ENCODE data around the gene HMGXB3. TPM values are rescaled to one million over a fixed set of nuclear protein-coding genes. Genes with fewer than 3 reads are reported as not detected.

HMGXB3 gene
- total and polyA plus RNA-seq, 2 of the 13 experiments (the other 11 are each of a cell fraction or from before 2014, with no cell fraction given): 18.8 to 23.8 TPM

DNA sequence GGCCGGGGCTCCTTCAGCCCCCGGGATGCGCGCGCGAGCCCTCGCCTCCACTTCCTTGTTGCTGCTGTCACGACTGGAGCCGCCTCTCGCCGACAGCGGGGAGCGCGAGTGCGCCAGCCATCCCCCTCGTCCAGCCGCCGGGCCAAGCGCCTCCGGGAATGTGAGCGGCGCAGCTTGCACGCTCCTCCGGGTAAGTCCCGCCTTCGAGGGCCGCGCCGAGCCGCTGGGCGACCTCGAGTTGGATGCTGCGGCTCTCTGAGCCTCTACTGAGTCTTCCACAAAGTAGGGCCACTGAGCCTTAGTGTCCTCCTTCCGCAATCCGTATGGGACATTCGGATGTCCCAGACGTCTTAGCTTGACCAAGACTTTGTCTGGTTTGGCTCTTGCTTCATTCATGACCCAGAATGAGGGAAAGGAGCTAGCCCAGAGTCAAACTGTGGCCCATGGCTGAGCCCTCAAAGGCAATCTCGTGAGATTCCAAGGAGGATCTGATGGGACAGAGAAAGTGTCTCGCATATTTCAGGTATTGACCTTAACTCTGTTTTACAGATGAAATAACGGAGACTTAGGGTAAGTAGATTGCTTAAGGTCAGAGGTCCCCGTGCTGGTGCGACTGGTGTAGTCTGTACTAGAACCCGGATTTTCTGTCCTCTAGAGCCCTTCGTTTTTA lies 586 bp downstream of the HMGXB3 start (continued):
- TF ChIP-seq ZNF816 (CRISPR knock-in tag; IDR thresholded peaks at IDR 0.05; ENCODE audit: borderline replicate concordance) (no peak), AHR (CRISPR knock-in tag; IDR thresholded peaks at IDR 0.05) (0 out of 2 replicates have a peak, but pooled peaks have one; percentile 3), CHD2 (IDR thresholded peaks at IDR 0.05; ENCODE audit: low read depth, low read length) (peak; percentile 76), CCAR2 (optimal IDR thresholded peaks at IDR 0.05; ENCODE audit: low read depth, low read length) (no peak), ZMAT3 (CRISPR knock-in tag; conservative IDR thresholded peaks at IDR 0.05) (no peak), DPF2 (CRISPR knock-in tag; IDR thresholded peaks at IDR 0.05; ENCODE audit: borderline replicate concordance, low read depth) (no peak), PTBP1 (IDR thresholded peaks at IDR 0.05; ENCODE audit: low read depth, low read length, poor library complexity, severe bottlenecking) (no peak), DNMT1 (CRISPR knock-in tag; IDR thresholded peaks at IDR 0.05) (0 out of 2 replicates have a peak, but pooled peaks have one; percentile 57), HNF4G (IDR thresholded peaks at IDR 0.05; ENCODE audit: borderline replicate concordance, low read depth, low read length) (no peak), HNF4G (CRISPR knock-in tag; IDR thresholded peaks at IDR 0.05; ENCODE audit: borderline replicate concordance, low read depth) (no peak), ZNF138 (CRISPR knock-in tag; IDR thresholded peaks at IDR 0.05; ENCODE audit: low read depth) (no peak), MEIS2 (CRISPR knock-in tag; IDR thresholded peaks at IDR 0.05) (0 out of 2 replicates have a peak, but pooled peaks have one; percentile 0), CREB1 (IDR thresholded peaks at IDR 0.05) (no peak), CREB1 (CRISPR knock-in tag; IDR thresholded peaks at IDR 0.05) (no peak), NRL (CRISPR knock-in tag; IDR thresholded peaks at IDR 0.05; ENCODE audit: borderline replicate concordance) (no peak), ZNF207 (IDR thresholded peaks at IDR 0.05; ENCODE audit: borderline replicate concordance) (no peak), ZBTB7A (CRISPR knock-in tag; IDR thresholded peaks at IDR 0.05) (no peak), FOXO1 (CRISPR knock-in tag; IDR thresholded peaks at IDR 0.05) (no peak)
- TF ChIP-seq, protein P1, sequence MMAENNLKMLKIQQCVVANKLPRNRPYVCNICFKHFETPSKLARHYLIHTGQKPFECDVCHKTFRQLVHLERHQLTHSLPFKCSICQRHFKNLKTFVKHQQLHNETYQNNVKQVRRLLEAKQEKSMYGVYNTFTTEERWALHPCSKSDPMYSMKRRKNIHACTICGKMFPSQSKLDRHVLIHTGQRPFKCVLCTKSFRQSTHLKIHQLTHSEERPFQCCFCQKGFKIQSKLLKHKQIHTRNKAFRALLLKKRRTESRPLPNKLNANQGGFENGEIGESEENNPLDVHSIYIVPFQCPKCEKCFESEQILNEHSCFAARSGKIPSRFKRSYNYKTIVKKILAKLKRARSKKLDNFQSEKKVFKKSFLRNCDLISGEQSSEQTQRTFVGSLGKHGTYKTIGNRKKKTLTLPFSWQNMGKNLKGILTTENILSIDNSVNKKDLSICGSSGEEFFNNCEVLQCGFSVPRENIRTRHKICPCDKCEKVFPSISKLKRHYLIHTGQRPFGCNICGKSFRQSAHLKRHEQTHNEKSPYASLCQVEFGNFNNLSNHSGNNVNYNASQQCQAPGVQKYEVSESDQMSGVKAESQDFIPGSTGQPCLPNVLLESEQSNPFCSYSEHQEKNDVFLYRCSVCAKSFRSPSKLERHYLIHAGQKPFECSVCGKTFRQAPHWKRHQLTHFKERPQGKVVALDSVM (CRISPR knock-in tag; IDR thresholded peaks at IDR 0.05): no peak
- TF ChIP-seq, protein P2, sequence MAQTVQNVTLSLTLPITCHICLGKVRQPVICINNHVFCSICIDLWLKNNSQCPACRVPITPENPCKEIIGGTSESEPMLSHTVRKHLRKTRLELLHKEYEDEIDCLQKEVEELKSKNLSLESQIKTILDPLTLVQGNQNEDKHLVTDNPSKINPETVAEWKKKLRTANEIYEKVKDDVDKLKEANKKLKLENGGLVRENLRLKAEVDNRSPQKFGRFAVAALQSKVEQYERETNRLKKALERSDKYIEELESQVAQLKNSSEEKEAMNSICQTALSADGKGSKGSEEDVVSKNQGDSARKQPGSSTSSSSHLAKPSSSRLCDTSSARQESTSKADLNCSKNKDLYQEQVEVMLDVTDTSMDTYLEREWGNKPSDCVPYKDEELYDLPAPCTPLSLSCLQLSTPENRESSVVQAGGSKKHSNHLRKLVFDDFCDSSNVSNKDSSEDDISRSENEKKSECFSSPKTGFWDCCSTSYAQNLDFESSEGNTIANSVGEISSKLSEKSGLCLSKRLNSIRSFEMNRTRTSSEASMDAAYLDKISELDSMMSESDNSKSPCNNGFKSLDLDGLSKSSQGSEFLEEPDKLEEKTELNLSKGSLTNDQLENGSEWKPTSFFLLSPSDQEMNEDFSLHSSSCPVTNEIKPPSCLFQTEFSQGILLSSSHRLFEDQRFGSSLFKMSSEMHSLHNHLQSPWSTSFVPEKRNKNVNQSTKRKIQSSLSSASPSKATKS (CRISPR knock-in tag; IDR thresholded peaks at IDR 0.05): no peak
- TF ChIP-seq, protein P3, sequence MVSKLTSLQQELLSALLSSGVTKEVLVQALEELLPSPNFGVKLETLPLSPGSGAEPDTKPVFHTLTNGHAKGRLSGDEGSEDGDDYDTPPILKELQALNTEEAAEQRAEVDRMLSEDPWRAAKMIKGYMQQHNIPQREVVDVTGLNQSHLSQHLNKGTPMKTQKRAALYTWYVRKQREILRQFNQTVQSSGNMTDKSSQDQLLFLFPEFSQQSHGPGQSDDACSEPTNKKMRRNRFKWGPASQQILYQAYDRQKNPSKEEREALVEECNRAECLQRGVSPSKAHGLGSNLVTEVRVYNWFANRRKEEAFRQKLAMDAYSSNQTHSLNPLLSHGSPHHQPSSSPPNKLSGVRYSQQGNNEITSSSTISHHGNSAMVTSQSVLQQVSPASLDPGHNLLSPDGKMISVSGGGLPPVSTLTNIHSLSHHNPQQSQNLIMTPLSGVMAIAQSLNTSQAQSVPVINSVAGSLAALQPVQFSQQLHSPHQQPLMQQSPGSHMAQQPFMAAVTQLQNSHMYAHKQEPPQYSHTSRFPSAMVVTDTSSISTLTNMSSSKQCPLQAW (CRISPR knock-in tag; IDR thresholded peaks at IDR 0.05): no peak
- TF ChIP-seq, protein P4, sequence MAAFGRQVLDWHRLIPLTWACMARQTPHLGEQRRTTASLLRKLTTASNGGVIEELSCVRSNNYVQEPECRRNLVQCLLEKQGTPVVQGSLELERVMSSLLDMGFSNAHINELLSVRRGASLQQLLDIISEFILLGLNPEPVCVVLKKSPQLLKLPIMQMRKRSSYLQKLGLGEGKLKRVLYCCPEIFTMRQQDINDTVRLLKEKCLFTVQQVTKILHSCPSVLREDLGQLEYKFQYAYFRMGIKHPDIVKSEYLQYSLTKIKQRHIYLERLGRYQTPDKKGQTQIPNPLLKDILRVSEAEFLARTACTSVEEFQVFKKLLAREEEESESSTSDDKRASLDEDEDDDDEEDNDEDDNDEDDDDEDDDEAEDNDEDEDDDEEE (CRISPR knock-in tag; IDR thresholded peaks at IDR 0.05): 0 out of 2 replicates have a peak, but pooled peaks have one; percentile 40
